Measurements from ENCODE around the gene PRELP. TPM values are rescaled to one million over a fixed set of nuclear protein-coding genes. Genes with fewer than 3 reads are reported as not detected.
A peak's percentile ranks its signal among the peaks of the same experiment; 100 is the strongest.
"Not testable (repeated sequence)": the region's sequence is repeated elsewhere in the genome, so short reads cannot be mapped to it uniquely, and the experiment has no call there.

Gene PRELP
- not detected in 2 replicates for total RNA-seq (2014; rRNA removed; shearing (Covaris generic))

DNA sequence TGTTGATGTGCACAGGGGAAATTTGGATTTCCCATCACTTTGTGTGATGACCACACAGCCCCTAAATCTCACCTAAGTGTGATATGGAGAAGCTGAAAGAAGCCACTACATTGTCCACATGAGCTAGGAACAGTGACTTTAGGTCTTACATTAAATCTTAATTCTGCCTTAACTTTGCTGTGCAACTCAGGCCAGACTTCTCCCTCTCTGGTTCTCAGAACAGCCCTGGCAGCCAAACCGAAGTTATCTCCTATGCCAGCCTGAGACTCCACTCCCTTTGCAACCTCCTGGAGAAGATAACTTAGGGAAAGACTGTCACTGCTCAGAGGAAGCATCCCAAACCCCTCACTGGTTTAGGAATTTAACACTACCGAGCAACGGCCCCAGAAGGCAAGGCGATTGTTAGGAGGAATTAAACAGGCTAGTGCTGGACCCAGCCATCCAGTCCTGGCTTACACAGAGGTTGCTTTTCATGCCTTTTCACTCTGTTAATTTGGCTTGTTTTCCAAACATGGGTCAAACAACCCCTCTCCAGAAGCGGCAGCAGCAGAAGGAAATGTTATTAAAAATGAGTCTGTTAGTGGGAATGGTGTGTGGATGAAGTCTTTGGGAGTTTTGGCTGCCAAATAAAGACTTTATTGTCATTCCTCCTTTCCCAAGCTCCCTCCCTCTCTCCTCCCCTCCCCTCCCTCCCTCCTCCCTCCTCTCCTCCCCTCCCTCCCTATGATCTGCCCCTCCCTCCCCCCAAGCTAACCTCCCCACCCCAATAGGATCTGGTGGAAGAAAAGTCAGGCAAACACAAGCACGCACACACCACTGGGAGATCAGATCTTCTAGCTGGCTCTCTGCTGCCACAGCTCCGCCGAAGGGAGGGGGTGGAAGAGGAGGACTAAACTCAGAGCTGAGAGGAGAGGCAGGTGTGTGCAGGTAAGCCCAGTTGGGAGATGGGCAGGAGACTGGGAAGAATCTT, at the start of gene PRELP:
TSS of gene PRELP (plus strand) at position 795 of the 970 bp plus-strand sequence. CDS start 7,379 bp downstream, outside the sequence.
- DNase-seq (ENCODE audit: low read depth): no peak

DNA sequence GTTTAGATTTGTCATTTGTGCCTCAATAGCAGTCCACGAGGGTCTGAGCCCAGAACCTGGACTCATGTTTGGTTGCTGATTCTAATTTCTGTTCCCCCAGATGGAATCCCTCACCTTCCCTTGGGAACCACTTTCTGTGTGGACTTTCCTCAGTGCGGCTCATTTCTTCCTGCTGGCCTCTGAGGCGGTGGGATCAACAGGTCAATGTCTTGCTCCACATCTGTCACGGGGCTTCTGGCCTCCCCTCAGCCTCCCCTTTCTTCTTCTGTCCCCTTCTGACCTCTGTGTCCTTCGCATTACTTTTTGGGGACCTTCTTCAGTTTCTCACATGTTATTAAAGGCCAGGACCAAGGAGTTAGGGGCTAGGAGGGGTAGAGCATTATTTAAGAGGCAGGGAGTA, 49.2 kb upstream of the PRELP start:
- no peak for DNase-seq (ENCODE audit: low read depth)

DNA sequence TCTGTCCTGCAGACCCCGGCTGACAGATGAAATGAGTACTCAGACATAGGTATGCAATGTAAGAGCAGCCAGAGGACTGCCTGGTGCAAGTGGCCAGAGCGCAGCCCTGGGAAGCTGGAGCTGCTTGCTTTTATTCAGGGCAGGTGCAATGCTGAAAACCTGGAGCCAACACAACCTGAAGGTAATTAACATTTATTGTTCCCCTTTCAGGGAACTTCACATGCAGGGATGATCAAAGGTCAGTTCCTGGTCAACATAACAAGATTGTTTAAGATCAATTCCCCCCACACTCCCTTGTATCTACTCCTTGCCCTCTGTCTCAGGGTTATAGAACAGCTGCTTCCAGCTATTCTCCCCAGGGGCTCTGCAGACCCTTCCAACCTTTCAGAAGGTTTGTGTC, 48.7 kb upstream of the PRELP start:
- DNase-seq (ENCODE audit: low read depth): no peak

DNA sequence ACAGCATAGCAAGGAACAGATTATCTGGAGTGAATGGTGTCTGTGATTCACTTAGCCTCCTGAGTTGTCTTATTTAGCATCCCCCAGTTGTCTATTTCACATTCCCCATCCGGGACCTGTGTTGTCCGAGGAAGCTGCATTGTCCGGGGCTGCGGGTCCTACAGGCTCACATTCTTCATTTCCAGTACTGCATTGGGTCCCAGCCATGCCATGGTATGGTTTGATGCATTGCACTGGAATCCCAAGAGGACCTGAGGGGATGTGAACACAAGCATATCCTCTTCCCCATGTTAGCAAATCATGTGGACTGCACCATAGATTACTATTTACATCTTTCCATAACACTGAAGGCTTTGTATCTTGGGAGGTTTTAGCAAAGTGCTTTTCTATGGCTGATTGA, 48.2 kb upstream of the PRELP start:
- no peak for DNase-seq (ENCODE audit: low read depth)

DNA sequence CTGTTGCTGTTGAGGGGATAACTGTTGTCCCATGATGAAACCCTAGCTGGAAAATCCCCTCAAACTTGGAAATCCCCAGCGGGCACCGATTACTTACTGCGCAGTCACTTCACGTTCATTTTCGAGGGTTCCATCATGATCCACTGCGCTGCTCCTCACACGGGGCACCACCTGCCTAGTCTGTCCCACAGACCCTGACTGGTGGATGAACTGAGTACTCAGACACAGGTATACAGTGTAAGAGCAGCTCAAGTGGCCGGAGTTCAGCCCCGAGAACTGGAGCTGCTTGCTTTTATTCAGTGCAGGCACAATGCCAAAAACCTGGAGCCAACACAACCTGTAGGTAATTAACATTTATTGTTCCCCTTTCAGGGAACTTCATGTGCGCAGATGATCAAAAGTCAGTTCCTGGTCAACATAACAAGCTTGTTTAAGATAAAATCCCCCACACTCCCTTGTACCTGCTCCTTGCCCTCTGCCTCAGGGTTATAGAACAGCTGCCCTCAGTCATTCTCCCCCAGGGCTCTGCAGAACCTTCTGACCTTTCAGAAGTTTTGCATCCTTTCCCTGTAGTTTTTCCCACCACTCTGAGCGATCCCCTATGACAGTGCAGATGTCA, 46.5 kb upstream of the PRELP start:
- DNase-seq (ENCODE audit: low read depth): peak; percentile 41

DNA sequence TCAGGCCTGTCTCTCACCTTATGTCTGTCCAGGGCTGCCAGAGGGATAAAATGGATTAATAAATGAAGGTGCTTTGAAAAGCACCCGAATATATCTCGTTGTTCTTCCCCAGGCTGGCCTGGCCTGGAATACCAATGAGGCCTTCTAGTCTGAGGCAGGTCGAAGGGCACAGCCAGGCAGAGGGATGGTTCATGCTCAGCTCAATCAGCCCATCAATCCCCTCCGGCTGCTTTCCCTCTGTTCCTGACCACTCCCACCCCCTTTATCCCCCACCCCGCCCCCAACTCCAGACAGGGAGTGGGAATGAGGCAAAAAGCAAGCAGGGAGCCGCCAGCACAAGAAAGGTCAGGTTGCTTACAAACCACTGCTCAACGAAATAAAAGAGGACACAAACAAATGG, 40.0 kb upstream of the PRELP start:
- no peak for DNase-seq (ENCODE audit: low read depth)

DNA sequence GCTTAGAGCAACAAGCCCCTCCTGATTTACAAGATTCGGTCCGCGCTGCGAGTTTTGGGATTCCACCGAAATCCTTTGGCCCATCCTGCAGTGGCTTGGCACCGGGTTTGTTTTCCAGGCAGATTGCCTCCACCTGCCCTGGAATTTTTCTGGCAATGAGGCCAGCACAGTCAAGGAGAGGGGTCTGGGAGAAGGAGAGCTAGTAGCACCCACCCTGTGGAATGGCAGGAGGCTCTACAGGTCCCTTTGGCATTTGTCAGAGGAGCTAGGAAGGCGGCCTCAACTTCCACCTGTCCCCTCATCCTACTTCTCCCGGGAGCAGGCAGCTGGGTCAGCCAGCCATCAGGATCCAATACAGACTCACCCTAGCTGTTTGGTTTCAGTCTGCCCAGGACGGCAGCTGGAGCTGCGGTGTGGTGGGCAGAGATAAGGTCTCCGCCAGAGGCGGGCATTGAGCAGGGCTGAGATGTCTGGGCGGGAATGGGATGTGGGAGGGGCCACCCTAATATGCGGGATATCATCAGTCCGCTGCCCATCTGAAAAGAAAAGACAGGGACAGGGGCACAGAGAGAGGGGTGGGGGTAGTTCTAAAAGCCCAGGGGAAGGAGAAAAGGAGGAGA, 37.8 kb upstream of the PRELP start:
- DNase-seq (ENCODE audit: low read depth): no peak

DNA sequence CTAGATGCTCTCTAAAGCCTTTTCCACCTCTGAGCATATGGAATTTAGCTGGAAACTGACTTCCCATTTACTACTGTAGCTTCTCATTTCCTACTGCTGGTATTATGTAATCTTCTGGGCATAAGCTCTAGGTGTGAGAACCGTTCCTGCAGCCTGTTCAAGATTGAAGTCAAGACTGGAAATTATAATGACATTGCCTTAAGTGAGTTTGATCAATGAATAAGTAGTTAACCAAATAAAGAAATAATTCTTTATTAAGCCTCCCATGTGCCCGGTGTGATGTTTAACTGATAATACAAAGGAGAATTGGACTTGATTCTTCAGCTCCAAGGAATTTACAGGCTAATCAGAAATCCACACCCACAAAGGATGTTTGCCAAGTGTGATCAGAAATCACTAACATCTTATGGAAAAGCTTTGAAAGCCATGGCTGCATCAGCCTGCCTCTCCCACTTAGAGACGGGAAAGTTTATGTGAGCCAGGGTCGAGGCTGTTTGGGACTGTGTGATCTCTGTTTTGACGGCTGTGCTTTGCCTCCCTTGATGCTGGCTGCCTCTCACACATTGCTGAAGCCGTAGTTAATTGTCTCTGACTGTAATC, 36.4 kb upstream of the PRELP start:
- no peak for DNase-seq (ENCODE audit: low read depth)

DNA sequence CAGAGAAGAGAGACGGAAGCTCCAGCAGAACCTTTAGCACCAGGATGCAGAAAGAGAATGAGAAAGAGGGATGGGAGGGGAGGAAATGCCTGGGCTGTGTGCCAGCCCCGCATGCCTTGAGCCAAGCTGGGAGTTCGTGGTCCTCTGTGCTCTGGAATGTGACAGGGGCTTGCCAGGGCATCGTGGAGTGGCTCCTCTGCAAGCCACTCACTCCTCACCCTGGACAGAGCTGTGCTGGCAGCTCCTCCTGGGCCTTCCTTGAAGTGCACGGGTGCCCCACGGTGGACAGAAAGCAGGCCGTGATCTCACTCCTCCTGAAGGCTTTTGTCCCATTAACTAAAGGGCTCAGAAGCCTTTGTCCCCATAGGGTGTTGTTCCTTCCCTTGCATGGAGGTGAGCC, 34.8 kb upstream of the PRELP start:
- DNase-seq (ENCODE audit: low read depth): peak; percentile 59

DNA sequence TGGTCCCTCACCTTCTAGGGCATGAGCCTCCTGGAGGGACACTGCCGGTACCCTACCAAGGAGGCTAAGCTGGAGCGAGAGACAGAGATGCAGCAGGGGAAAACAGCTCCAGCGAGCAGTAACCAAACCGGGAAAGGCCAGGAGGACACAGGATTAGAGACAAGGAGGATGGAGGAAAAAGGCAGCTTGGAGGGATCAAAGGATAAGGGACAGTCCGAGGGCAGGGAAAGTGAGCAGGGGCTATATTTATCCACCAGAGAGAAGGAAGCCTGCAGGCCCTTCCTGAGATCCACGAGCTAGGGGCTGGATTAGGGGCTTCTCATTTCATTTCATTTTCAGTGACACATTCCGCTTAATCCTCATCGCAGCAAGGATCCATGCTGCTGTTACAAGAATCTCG, 33.8 kb upstream of the PRELP start:
- no peak for DNase-seq (ENCODE audit: low read depth)

DNA sequence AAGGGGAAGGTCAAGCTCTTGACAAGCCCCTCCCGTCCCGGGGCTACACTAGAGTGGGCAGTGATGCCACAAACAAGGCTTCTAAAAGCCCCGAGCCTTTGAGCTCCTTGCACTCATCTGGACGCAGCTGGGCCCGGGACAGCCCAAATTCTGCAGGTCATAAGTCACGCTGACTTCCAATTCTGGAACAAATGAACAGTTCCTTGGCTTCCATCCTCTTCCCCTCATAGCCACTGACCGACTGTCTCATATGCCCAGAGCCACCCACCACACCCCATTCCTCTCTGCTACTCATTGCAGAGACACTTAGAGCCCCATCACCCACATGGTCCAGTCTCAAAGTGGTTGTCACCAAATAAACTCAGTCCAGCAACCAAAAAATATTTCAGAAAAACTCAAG, 32.8 kb upstream of the PRELP start:
- no peak for DNase-seq (ENCODE audit: low read depth)

DNA sequence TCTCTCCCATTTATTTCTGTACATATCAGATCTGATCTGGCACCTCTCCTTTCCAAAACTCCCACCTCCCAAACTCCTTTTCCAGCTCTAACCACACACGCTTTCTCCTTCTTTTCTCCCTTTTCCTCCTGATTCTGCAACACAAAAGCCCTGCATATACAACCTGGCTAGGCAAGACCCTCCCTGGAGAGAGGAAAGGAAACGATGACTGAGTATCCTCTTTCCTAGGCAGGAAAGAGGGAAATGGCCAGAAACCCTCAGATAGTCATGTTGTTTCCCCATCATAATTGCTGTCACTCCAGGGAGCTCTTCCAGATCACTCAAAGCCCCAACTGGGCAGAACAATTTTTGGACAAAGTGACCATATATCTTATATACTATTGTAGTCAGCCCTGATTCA, 32.3 kb upstream of the PRELP start:
- no peak for DNase-seq (ENCODE audit: low read depth)

DNA sequence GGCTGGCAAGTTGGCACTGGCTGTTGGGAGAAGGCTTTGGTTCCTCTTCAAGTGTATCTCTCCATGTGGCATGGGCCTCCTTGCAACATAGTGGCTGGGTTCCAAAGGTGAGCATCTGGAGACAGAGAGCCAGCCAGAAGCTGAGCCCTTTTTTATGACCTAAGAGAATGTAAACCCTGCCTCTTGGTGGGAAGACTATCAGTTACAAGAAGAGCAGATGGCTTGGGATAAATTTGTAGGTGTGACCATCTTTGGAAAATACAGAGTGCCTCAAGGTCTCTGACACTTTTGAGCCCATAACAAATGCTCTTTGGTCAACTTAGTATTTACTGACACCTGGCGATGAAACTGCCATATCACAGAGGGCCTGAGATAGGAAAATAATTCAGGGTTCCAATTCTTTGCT, 31.4 kb upstream of the PRELP start:
- no peak for DNase-seq (ENCODE audit: low read depth)

DNA sequence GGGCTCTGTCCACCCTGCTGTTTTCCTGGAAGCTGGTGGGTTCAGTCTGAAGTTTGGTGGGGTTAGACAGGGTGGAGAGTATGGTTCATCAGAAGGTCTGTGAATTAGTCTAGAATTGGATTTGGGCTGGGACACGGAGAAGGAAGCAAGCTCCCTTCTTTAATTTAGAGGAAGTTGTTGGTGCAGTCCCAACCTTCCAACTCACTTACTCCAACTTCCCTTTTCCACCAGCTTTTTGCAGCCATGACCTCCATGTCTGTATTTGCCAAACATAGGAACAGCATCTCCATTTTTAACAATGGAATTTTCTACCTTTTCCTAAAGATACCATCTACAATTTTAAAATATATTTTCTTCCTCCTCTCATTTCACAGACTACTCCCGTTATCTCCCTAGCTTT, 28.5 kb upstream of the PRELP start:
- no peak for DNase-seq (ENCODE audit: low read depth)

DNA sequence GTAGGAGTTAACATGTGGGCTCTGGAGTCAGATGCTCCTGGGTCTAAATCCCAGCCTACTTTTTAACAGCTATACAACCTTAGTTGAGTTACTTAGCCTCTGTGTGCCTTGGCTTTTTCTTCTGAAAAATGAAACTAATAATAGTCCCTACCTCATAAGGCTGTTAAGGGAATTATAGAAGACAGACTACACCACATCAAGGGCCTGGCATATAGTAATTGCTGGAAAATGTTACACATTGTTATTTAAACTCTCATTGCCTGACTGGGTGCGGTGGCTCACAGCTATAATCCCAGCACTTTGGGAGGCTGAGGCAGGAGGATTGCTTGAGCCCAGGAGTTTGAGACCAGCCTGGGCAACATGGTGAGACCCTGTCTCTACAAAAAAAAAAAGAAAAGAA, 28.0 kb upstream of the PRELP start:
- not testable (repeated sequence) for DNase-seq (ENCODE audit: low read depth)

DNA sequence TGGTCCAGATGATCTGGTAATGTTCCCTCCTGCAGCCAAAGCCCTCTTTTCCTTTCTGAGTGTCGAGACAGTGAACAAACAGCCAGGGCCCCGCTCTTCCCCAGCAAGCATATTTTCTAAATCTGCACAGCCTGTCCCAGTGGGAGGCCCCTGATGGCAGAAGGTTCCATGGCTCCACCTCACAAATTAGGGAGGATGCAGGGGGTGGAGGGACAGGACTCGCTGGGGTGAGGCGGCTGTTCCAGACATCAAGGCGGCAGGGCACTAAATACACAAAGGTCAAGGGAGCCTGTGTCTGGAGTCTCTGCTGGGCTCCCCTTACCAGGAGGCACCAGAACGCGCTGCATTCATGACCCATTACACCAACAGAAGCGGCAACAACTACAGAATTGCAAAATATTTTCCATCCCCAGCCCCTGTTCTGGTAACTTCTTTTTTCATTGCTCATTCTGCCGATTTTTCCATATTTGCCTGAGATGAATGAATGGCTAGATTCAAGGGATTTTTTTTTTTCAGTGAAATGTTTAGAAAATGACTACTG, 27.0 kb upstream of the PRELP start:
- no peak for DNase-seq (ENCODE audit: low read depth)

DNA sequence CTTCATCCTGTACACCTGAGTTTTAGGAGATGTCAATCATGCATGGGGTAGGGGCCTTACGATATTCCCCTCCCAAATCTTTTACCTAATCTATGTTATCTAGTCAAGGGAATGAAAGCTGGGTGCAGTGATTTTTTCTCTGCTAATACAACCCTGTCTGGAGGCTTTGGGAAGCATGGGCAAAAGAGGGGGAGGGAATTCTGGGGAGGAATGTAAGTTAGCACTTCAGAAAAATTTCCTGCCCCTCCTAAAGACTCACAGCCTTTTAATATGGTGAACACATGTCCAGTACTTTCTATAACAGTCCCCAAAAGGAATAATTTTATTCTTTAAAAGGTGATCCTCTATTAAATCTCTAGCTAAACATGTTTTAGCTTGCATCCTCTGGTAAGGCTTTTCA, 25.6 kb upstream of the PRELP start:
- DNase-seq (ENCODE audit: low read depth): no peak

DNA sequence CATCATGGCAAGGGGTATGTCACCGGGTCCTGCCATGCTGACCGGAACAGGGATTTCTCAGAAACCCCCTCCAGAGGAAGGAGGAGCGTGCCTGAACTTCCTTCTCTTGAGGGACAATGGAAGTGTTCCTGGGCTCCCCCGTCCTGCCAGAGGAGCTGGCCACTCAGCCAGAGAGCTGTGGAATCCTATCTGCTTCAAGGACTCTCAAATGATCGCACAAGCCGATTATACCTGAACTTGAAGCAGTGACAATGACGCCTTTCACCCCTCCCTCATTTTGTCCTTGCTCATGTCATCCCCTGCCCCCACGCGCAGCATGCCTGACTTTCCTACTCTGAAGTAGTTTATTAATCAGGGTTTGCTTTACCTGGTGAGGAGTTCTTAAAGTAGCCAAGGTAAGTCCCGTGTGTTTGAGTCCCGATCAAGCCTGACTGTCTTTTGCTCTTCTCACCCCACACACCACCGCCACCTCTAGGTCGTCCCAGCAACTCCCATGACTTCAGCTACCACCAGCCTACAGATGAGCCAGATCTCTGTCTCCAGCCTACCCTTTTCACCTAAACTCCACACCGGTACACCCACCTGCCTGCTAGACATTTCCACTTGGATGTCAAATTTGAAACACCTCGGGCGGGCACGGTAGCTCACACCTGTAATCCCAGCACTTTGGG, 25.0 kb upstream of the PRELP start:
- DNase-seq (ENCODE audit: low read depth): no peak

DNA sequence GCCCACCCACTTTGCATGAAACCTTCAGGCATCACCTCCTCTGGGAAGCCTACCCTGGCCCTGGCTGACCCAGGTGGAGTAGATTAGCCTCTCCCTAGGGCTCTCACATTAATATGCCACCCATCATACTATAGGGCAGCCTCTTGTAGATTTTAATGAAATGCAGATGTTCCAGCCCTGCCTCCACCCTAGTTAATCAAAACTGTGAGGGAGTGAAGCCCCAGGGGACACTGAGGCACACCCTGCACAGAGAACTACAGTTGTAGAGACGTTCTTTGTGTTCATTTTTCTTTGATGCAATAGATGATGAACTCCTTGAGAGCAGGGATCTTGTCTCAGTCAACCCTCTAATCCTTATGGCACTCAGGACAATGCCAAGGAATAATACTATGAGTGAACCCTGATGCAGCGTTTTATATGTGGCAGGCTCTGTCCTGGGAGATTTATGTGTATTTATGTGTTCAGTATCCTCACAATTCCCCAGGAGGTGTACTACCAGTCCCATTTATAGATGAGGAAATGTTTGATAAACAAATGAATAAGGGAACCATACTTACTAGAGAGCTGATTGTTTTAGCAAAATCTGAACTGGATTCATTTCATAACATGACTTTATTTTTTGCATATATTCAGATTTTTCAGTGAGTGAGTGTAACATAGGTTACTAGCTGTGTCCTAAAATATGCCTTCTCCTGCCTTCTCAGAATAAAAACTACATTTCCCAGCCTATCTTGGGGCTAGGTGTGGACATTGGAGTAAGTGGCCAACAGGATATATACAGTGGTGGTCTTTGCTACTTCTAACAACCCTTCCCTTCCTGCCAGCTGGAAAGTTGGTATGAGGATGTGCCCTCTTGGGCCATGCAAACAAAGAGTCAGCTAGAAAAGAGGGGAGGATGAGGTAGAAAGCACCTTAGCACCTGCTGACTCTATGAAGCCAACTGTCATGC, 23.5 kb upstream of the PRELP start:
- DNase-seq (ENCODE audit: low read depth): no peak

DNA sequence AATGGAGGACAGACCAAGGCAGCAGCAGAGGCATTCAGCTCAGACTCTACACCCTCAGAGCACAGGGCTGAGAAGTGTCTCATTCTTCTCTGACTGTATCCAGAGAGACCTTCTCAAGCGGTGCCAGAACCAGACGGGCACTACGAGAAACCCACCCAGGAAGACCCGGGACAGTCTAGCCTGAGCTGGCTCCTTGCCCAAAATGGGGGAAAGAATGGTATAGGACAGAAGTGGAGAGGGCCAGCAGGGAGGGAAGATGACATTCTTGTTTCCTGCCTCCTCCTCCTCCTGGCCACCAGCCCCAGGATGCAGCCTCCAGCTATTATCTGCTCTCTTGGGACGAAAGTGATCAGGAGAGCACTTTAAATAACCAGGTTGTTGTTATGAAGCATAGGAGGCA, 22.6 kb upstream of the PRELP start:
- DNase-seq (ENCODE audit: low read depth): no peak
